ENCODE measurements around the gene EFNA3. TPM values are rescaled to one million over a fixed set of nuclear protein-coding genes. Genes with fewer than 3 reads are reported as not detected.

EFNA3 gene
- total and polyA plus RNA-seq, 9 of the 15 experiments (the other 6 are each of a cell fraction or from before 2014, with no cell fraction given) = 0.59 to 7.9 (median 4.7) TPM

DNA sequence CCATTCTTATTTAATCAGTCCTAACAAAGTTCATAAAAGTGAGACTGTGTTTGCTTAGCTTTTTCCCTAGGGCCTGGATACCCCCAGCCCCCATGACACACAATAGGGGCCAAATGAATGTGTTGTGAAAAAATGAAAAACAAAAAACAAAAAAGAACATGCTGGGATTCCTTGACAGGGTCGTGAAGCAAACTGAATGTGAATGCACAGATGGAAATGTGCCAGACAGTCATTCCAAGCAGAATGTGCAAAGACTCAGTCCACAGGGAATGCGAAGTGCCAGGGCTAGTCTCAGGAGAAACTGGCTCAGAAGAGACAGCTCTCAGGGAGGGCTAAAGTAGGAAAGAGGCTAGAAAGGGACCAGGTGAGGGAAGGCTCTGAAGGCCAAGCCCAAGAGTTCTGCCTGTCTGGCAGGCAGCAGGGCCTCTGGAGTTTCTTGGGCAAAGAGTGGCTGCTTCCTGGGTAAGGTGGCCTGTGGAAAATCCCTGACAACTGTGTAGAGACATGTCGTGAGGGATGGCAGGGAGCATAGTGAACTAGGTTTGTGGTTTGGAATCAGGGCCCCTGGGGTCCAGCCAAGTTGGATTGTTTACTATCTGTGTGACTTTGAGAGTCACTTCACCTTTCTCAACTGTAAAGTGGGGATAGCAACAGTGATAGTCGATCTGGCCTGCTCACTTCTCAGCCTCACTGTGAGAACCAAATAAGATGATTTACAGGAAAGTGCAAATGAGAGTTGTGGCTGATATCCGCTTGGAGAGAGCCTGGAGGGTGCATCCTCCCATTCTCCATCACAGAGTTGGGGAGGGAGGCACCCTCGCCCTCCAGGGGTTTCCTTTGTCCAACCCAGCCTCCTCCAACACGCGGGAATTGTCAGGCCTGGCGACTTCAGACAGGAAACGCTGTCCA lies 28.7 kb upstream of the EFNA3 start (continued):
- TF ChIP-seq, protein P1, sequence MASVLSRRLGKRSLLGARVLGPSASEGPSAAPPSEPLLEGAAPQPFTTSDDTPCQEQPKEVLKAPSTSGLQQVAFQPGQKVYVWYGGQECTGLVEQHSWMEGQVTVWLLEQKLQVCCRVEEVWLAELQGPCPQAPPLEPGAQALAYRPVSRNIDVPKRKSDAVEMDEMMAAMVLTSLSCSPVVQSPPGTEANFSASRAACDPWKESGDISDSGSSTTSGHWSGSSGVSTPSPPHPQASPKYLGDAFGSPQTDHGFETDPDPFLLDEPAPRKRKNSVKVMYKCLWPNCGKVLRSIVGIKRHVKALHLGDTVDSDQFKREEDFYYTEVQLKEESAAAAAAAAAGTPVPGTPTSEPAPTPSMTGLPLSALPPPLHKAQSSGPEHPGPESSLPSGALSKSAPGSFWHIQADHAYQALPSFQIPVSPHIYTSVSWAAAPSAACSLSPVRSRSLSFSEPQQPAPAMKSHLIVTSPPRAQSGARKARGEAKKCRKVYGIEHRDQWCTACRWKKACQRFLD (CRISPR knock-in tag; IDR thresholded peaks at IDR 0.05) = no peak
- TF ChIP-seq ASH1L (IDR thresholded peaks at IDR 0.05; ENCODE audit: borderline replicate concordance, low read depth, partially characterized antibody) = no peak
- TF ChIP-seq, protein P2, sequence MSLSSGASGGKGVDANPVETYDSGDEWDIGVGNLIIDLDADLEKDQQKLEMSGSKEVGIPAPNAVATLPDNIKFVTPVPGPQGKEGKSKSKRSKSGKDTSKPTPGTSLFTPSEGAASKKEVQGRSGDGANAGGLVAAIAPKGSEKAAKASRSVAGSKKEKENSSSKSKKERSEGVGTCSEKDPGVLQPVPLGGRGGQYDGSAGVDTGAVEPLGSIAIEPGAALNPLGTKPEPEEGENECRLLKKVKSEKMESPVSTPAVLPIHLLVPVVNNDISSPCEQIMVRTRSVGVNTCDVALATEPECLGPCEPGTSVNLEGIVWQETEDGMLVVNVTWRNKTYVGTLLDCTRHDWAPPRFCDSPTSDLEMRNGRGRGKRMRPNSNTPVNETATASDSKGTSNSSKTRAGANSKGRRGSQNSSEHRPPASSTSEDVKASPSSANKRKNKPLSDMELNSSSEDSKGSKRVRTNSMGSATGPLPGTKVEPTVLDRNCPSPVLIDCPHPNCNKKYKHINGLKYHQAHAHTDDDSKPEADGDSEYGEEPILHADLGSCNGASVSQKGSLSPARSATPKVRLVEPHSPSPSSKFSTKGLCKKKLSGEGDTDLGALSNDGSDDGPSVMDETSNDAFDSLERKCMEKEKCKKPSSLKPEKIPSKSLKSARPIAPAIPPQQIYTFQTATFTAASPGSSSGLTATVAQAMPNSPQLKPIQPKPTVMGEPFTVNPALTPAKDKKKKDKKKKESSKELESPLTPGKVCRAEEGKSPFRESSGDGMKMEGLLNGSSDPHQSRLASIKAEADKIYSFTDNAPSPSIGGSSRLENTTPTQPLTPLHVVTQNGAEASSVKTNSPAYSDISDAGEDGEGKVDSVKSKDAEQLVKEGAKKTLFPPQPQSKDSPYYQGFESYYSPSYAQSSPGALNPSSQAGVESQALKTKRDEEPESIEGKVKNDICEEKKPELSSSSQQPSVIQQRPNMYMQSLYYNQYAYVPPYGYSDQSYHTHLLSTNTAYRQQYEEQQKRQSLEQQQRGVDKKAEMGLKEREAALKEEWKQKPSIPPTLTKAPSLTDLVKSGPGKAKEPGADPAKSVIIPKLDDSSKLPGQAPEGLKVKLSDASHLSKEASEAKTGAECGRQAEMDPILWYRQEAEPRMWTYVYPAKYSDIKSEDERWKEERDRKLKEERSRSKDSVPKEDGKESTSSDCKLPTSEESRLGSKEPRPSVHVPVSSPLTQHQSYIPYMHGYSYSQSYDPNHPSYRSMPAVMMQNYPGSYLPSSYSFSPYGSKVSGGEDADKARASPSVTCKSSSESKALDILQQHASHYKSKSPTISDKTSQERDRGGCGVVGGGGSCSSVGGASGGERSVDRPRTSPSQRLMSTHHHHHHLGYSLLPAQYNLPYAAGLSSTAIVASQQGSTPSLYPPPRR (CRISPR knock-in tag; IDR thresholded peaks at IDR 0.05; ENCODE audit: borderline replicate concordance) = no peak
- no peak for TF ChIP-seq XRCC3 (IDR thresholded peaks at IDR 0.05)
- TF ChIP-seq NEUROD1 (IDR thresholded peaks at IDR 0.05; ENCODE audit: borderline replicate concordance, low read depth, low read length, partially characterized antibody) = no peak
- TF ChIP-seq, protein P3, sequence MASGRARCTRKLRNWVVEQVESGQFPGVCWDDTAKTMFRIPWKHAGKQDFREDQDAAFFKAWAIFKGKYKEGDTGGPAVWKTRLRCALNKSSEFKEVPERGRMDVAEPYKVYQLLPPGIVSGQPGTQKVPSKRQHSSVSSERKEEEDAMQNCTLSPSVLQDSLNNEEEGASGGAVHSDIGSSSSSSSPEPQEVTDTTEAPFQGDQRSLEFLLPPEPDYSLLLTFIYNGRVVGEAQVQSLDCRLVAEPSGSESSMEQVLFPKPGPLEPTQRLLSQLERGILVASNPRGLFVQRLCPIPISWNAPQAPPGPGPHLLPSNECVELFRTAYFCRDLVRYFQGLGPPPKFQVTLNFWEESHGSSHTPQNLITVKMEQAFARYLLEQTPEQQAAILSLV (tag; IDR thresholded peaks at IDR 0.05) = no peak
